Suprapubic skin (tissue), 4 donors: ENCODE data around the gene CTCFL. TPM values are rescaled to one million over a fixed set of nuclear protein-coding genes. Genes with fewer than 3 reads are reported as not detected.

Experiments
- DNase-seq, 2 donors: peaks; one replicate each; pipeline ENCODE4 v3.0.0-alpha.2; 2019; ENCODE audit warnings: low spot score in 2 of 2
- H3K27ac ChIP-seq: fragments of 200-600 bp; sonication (generic); one replicate; pipeline ENCODE4 v1.5.1; 2019
- H3K27me3 ChIP-seq: fragments of 200-600 bp; sonication (generic); one replicate; pipeline ENCODE4 v1.5.1; 2019
- H3K36me3 ChIP-seq: fragments of 200-600 bp; sonication (generic); one replicate; pipeline ENCODE4 v1.5.1; 2019
- H3K4me1 ChIP-seq: fragments of 200-600 bp; sonication (generic); one replicate; pipeline ENCODE4 v1.5.1; 2019
- H3K4me3 ChIP-seq: fragments of 200-600 bp; sonication (generic); one replicate; pipeline ENCODE4 v1.5.1; 2019; ENCODE audit warnings: mild to moderate bottlenecking
- H3K9me3 ChIP-seq: fragments of 200-600 bp; sonication (generic); one replicate; pipeline ENCODE4 v1.5.1; 2019
- EP300 ChIP-seq: sonication (generic); formaldehyde crosslinking; IDR thresholded peaks from one replicate; pipeline ENCODE4 v1.6.1; 2017; ENCODE audit warnings: antibody characterized with exemption
- POLR2A ChIP-seq, 2 donors: fragments of 450-650 bp; IDR thresholded peaks; one replicate each; pipeline ENCODE4 v1.6.1; 2017; ENCODE audit warnings: antibody characterized with exemption in 2 of 2, mild to moderate bottlenecking in 2 of 2, moderate library complexity in 2 of 2
- POLR2AphosphoS5 ChIP-seq, 3 donors: sonication (generic); formaldehyde crosslinking; IDR thresholded peaks; one replicate each; pipeline ENCODE4 v1.6.1; 2017; ENCODE audit warnings: antibody characterized with exemption in 3 of 3
- WGBS: methylation state at CpG from one replicate; pipeline ENCODE4 v1.1.5; 2018; 5-methylcytosine and 5-hydroxymethylcytosine counted together
- total RNA-seq, 4 donors: library from RNA; depleted of rRNA; stranded (reverse); fragments of >200 nt; gene quantifications; one replicate each; pipeline ENCODE4 v1.1.0, GENCODE V29; 2016
- TF ChIP-seq, protein P1 (sequence below), 2 donors: fragments of 200-600 bp in 1 of 2; fragments of 450-650 bp in 1 of 2; sonication (generic) in 1 of 2; IDR thresholded peaks; one replicate each; pipeline ENCODE4 v1.5.1; 2016 to 2019; ENCODE audit warnings: antibody characterized with exemption in 2 of 2, mild to moderate bottlenecking in 1 of 2, moderate library complexity in 1 of 2

CTCFL gene
- total RNA-seq, 4 donors from 2014 or later = not detected

DNA sequence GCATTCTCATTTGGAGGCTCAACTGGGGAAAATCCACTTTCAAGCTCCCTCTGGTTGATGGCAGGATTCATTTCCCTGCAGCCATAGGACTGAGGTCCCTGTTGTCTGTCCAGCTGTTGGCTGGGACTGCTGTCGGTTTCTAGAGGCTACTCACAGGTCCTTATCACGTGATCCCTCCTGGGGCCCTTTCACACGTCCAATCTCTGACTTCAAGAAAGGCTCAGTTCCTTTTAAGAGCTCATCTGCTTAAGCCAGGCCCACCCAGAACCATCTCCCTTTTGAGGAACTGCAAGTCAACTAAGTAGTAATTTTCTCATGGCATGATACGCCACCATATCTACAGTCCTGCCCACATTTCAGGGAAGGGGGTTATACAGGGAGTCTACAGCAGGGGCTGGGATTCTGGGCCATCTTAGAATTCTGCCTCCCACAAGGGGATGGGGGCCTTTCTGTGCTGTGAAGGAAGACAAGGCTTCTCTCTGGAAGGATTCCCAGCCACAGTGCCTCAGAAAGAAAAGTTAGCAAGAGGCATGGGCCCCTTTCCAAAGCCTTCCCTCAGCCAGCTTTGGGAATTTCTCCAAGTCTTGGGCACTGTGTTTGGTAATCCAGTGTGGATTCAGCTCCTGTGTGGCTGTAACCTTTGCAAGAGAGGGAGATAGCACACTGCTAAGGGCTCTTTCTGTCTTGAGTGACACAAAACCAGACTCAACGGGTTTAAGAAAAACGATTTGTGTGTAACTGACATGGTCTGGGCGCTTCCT, 66.4 kb downstream of the CTCFL start:
- H3K4me3 ChIP-seq = no peak overlapping the region
- H3K9me3 ChIP-seq = no peaks in the 10 kb centered on the region
- TF ChIP-seq POLR2A (IDR thresholded peaks at IDR 0.05) (no peak), EP300 (no peak), POLR2AphosphoS5 (IDR thresholded peaks at IDR 0.05) (no peak)
- TF ChIP-seq, protein P1, sequence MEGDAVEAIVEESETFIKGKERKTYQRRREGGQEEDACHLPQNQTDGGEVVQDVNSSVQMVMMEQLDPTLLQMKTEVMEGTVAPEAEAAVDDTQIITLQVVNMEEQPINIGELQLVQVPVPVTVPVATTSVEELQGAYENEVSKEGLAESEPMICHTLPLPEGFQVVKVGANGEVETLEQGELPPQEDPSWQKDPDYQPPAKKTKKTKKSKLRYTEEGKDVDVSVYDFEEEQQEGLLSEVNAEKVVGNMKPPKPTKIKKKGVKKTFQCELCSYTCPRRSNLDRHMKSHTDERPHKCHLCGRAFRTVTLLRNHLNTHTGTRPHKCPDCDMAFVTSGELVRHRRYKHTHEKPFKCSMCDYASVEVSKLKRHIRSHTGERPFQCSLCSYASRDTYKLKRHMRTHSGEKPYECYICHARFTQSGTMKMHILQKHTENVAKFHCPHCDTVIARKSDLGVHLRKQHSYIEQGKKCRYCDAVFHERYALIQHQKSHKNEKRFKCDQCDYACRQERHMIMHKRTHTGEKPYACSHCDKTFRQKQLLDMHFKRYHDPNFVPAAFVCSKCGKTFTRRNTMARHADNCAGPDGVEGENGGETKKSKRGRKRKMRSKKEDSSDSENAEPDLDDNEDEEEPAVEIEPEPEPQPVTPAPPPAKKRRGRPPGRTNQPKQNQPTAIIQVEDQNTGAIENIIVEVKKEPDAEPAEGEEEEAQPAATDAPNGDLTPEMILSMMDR (IDR thresholded peaks at IDR 0.05) = no peak
- no peaks in the 10 kb centered on the region for H3K27me3 ChIP-seq
- H3K27ac ChIP-seq = no peak overlapping the region
- H3K36me3 ChIP-seq = no peaks in the 10 kb centered on the region
- no peak for DNase-seq
- H3K4me1 ChIP-seq = peaks cover 2% of the 10 kb centered on the region
- 70% methylated on average over 7 of the region's 7 CpGs for WGBS

DNA sequence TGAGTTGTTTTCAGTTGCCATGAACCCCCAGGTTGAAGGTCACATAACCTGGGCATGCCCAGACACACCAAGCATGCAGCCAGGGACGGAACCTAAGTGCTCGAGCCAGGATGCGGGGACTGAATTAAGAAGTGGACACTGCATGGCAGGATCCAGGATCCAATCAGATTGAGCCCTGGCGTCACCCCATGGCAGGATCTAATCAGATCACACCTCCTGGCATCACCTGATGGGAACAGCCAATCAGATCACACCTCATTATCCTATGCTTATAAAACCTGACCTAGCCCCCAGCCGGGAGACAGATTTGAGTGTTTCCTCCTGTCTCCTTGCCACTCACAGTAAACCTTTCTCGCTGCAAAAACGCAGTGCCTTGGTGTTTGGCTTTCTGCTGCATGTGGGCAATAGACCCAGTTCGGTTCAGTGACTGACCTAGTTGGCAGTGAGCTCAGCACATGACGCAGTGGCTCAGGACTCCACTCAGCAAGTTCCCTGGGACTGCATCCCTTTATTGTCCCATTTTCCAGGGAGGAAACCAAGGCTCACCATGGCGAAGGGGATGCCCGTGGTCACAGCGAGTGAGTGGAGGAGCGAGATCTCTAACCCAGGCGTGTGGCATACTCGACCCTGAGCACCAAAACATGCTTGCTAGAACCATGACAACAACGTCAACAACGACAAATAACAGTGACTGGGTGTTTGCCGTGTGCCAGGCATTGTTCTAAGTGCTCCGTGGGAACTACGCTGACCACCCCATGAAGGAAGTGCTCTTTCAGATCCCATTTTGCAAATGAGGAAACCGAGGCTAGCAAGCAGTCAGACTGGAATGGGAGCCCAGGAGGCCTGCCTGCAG, 67.5 kb downstream of the CTCFL start:
- WGBS = 65% methylated on average over 16 of the region's 21 CpGs

DNA sequence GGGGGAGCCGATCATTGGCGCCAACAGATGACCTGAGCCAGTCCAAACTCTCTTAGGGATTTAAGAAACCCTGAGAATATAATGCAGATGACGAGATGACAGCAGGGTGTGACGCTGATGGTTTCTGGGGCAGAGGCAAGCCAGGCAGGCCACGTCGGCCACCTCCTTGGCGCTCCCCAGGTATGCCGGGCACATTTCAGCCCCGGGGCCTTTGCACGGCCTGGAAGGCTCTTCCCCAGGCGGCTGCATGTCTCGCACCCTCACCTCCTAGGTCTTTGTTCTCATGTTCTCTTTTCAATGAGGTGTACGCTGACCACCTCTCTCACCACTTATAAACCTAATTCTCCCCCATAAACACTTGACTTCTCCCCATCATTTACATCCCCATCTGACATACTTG, 68.8 kb downstream of the CTCFL start:
- DNase-seq = no peak
- H3K4me3 ChIP-seq = no peak overlapping the region
- H3K4me1 ChIP-seq = peaks cover 2% of the 10 kb centered on the region
- H3K27me3 ChIP-seq = no peaks in the 10 kb centered on the region
- H3K27ac ChIP-seq = no peak overlapping the region
- H3K9me3 ChIP-seq = no peaks in the 10 kb centered on the region
- TF ChIP-seq, protein P1 (IDR thresholded peaks at IDR 0.05) = no peak
- TF ChIP-seq POLR2AphosphoS5 (IDR thresholded peaks at IDR 0.05) (no peak), EP300 (no peak), POLR2A (IDR thresholded peaks at IDR 0.05) (no peak)
- no peaks in the 10 kb centered on the region for H3K36me3 ChIP-seq
- WGBS = 91% methylated on average over 13 of the region's 13 CpGs

More for the DNA sequence above, 67.5 kb downstream of the CTCFL start:
- H3K27ac ChIP-seq = no peak overlapping the region
- peaks cover 2% of the 10 kb centered on the region for H3K4me1 ChIP-seq
- H3K27me3 ChIP-seq = no peaks in the 10 kb centered on the region
- no peaks in the 10 kb centered on the region for H3K36me3 ChIP-seq
- H3K4me3 ChIP-seq = no peak overlapping the region
- no peaks in the 10 kb centered on the region for H3K9me3 ChIP-seq
- DNase-seq = no peak
- TF ChIP-seq, protein P1 (IDR thresholded peaks at IDR 0.05) = no peak
- TF ChIP-seq POLR2AphosphoS5 (IDR thresholded peaks at IDR 0.05) = no peak
- TF ChIP-seq EP300 = no peak
- TF ChIP-seq POLR2A (IDR thresholded peaks at IDR 0.05) = no peak

DNA sequence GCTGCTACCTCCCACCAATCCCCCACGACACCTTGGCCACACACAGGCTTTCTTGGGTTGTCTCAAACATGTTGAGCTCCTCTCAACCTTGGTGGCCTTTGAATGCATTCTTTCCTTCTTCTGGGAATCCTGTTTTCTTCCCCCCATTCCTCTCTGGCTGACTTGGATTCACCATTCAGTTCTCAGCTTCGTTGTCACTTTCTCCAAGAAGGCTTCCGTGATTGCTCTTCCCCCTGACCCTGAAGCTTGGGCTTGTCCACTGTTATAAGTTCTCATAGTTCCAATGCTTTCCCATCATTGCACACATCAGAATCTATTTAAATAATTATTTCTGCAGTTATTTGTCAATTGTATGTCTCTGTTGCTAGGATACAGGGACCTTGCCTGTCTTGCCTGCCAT, 69.6 kb downstream of the CTCFL start:
- Histone ChIP-seq H3K4me1 (peaks cover 2% of the 10 kb centered on the region), H3K4me3 (no peak overlapping the region), H3K27me3 (no peaks in the 10 kb centered on the region), H3K27ac (no peak overlapping the region), H3K9me3 (no peaks in the 10 kb centered on the region), H3K36me3 (no peaks in the 10 kb centered on the region)
- no peak for TF ChIP-seq EP300
- no peak for TF ChIP-seq POLR2AphosphoS5 (IDR thresholded peaks at IDR 0.05)
- TF ChIP-seq, protein P1 (IDR thresholded peaks at IDR 0.05) = no peak
- no peak for TF ChIP-seq POLR2A (IDR thresholded peaks at IDR 0.05)
- no peak for DNase-seq
- WGBS = 78% methylated on average over 3 of the region's 3 CpGs
